Epidermal melanocyte (primary cell): Measurements from ENCODE around the gene MAP3K3.
A peak's percentile ranks its signal among the peaks of the same experiment; 100 is the strongest.

Experiments
- DNase-seq: peaks from one replicate; pipeline ENCODE4 v3.0.0; 2011; ENCODE audit warnings: low spot score; ENCODE audit not compliant: insufficient read length

The MAP3K3 gene

DNA sequence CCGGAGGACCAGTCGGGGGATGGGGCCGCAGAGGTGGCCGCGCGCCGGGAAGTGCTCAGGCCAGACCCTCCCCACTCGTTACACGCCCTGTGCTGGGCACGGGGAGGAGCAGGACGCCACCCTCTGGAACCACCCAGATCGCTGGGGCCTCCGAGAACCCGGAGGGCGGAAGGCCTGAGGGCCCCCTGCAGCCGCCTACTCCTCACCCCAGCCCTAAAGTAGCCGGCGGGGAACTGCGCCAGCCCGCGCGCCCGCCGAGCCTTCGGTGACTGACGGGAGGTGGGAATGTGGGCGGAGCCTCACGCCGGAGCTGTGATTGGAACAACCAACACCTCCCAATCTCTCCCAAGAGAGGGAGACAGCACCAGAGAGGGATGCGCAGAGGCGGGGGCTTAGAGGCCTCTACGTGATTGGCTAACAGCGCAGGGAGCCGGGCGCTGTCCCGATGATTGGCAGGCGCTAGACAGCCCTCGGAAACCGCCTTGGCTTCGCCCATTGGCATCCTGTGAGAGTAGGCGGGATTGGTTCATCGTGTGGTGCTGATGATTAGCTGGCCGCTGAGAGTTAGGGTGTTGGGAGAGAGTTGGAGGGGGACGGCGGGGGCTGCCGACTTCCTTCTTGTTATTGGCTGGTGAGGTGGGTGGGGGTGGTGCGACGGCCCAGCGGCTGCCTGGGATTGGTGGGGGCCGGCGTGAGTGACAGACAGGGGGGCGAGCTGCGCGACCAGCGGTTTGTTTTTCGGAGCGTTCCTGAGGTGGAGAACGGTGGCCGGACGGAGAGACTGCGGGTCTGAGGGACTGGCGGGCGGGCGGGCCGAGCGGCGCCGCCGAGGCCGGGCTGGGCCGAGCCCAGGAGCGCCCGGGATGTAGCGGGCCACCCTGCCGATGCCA lies at the start of gene MAP3K3:
Gene MAP3K3, plus strand, starts transcription at position 734 of the 890 bp plus-strand sequence. CDS start 343 bp downstream, outside the sequence.
- DNase-seq: peak; percentile 99

DNA sequence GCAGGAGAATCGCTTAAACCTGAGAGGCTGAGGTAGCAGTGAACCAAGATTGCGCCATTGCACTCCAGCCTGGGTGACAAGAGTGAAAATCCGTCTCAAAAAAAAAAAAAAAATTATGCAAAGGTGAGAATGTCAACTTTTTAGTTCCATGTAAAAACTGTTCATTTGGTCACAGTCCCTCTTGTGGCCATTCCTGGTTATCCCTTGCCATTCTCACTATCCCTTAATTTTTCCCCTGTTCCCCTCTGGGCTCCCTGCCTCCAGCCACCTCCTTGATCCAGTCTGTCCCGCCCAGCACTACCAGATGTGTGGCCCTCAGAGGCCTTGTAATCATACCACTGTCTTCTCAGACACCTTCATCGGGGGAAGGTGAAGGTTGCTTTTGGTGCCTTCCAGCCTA lies 48.6 kb upstream of the MAP3K3 start:
- no peak for DNase-seq

DNA sequence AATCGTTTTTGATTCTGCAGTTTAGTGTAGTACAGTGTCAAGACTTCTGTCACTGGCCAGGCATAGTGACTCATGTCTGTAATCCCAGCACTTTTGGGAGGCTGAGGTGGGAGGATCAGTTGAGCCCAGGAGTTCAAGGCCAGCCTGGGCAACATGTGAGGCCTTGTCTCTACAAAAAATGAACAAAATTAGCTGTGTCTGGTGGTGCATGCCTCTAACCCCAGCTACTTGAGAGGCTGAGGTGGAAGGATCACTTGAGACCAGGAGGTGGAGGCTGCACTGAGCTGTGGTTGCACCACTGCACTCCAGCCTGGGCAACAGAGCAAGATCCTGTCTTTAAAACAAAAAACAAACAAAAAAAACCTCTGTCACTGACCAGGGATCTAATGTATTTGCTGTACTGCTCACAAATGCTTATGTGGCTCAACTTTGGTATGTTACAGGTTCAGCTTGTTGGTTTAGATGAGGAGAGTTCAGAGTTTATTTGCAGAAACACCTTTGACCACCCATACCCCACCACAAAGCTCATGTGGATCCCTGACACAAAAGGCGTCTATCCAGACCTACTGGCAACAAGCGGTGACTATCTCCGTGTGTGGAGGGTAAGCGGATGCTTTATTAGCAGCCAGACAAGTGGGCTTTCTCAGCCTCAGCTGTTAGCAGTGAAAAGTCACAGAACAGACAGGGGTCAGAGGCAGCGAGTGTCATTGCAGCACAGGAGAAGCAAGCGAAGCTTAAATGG lies 44.0 kb upstream of the MAP3K3 start:
- DNase-seq: no peak

DNA sequence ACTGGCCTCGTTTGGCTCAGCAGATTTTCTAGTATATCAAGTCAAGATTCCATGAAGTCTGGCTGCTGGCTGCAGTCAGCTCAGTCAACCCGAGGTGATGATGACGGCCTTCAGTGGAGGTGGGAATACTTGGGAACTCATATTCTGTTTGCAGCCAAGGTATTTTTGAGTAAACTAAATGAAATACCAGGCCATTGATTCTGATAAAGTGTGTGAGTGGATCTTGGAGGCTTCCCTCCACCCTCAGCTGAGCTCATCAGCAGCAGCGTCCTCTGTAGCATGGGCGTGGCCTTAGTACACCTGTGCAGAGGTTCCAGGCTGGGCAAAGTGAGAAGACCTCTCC lies 43.5 kb upstream of the MAP3K3 start:
- no peak for DNase-seq

DNA sequence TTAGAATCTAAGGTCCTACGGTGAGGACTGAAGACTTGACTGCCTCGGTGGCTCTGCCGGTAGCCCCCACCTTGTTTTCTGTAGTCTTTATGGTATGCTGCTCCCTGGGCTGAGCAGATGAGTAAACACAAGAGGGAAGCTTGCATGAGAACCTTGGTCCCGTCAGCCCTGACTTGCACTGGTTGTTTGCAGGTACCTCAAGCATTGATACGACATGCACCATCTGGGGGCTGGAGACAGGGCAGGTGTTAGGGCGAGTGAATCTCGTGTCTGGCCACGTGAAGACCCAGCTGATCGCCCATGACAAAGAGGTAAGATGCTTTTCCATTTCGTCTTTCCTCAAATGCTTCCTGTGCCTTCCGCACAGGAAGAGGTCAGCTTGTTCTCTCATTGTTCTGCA lies 42.6 kb upstream of the MAP3K3 start:
- DNase-seq: no peak

DNA sequence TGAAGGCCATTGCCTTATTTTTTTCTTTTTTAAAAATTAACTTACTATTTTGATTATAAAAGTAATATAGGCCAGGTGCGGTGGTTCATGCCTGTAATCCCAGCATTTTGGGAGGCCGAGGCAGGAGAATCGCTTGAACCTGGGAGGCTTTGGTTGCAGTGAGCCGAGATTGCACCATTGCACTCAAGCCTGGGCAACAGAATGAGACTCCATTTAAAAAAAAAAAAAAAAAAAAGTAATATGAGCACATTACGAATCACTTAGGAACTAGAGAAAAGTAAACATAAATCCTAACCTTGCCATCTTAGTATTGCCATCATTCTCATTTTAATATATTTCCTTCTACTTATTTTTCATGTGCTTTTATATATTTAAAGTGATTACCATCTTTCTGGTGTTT lies 34.4 kb upstream of the MAP3K3 start:
- DNase-seq: no peak

DNA sequence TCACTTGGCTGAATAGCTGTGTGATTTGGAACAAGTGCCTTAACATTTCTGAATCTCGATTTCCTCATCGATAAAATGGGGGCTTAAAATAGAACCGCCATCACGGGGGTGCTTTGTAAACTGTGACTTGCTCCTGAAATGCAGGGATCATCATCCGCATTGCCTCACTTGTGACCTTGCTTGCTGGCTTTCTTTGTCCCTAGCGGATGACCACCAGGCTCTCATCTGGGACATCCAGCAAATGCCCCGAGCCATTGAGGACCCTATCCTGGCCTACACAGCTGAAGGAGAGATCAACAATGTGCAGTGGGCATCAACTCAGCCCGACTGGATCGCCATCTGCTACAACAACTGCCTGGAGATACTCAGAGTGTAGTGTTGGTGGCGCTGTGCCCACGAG lies 33.4 kb upstream of the MAP3K3 start:
- no peak for DNase-seq

DNA sequence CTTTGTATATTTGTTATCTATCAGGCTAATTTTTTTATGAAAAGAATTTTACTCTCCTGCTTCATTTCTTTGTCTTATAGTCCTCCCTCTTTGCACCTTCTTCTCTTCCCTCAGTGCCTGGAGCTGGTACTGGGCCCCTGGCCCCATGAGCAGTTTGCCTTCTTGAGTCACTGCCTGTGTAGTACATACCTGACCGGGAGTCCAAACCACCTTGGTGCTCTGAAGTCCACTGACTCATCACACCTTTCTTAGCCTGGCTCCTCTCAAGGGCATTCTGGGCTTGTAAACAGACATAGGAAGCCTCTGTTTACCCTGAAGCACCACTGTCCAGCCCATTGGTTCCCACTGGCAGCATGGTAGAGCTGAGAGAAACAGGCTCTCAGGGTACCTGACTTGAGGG lies 32.6 kb upstream of the MAP3K3 start:
- DNase-seq: no peak

DNA sequence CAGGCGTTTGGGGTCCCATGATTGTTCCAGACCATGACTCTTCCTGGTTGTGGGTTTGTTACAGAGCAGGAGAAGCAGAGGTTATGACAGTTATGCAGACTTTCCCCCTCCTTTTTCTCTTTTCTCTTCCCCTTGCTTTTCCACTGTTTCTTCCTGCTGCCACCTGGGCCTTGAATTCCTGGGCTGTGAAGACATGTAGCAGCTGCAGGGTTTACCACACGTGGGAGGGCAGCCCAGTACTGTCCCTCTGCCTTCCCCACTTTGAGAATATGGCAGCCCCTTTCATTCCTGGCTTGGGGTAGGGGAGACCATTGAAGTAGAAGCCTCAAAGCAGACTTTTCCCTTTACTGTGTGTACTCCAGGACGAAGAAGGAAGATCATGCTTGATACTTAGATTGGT lies 29.4 kb upstream of the MAP3K3 start:
- DNase-seq: no peak

DNA sequence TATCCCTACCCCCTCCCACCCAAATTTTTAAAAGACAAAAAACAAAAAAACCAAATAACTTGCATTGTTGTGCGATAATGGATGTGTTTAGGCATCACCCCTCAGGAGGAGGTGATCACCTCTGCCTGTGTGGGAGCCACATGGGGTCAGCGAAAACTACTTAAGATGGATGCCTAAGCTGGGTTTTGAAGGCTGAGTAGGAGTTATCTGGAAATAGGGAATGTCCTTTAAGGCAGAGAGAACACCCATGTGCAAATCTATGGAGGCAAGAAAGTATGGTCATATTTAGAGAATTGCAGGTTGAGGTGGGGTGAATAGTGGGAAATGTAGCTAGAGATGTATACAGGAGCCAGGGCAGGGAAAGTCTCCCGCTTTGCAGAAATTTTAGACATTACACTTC lies 27.1 kb upstream of the MAP3K3 start:
- DNase-seq: no peak

DNA sequence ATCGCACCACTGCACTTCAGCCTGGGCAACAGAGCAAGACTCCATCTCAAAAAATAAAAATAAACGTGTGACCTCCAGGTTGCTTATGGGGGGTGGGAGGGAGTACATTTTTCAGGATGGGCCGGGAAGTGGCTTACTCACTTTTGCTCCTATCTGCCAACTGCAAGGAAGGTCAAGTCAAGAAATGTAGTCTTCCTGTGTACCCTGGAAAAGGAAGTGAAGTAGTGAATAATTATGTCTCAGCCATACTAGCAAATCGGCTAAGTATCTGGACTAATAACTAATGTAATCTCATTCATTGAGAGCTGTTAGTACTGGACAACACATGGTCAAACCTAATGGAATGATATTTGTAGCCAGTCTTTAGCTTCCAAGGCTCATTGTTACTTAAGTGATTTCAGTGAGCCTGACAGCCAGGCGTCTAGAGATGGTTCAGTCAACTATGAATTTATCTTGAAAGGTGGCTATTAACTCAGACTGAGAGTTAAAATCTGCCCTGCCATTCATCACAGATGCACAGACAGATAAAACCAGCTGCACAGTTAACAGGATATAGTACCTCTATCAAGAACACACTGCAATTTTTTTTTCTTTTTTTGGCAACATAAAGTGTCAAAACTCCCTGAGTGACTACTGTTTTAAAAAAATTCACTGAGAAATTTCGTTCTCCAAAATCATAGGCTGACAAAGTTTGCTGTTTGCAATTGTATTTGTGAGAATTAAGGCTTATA lies 25.2 kb upstream of the MAP3K3 start:
- DNase-seq: no peak

DNA sequence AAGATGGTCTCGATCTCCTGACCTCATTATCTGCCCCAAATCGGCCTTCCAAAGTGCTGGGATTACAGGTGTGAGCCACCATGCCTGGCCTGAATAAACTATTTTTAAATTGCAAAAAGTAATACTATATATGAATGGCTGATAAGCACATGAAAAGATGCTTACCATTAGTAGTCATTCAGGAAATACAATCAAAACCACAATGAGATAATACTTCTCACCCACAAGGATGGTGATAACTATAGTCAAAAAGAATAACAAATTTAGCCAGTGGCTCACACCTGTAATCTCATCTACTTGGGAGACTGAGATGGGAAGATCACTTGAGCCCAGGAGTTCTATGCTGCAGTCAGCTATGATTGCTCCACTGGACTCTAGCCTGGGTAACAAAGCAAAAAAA lies 23.9 kb upstream of the MAP3K3 start:
- DNase-seq: no peak

DNA sequence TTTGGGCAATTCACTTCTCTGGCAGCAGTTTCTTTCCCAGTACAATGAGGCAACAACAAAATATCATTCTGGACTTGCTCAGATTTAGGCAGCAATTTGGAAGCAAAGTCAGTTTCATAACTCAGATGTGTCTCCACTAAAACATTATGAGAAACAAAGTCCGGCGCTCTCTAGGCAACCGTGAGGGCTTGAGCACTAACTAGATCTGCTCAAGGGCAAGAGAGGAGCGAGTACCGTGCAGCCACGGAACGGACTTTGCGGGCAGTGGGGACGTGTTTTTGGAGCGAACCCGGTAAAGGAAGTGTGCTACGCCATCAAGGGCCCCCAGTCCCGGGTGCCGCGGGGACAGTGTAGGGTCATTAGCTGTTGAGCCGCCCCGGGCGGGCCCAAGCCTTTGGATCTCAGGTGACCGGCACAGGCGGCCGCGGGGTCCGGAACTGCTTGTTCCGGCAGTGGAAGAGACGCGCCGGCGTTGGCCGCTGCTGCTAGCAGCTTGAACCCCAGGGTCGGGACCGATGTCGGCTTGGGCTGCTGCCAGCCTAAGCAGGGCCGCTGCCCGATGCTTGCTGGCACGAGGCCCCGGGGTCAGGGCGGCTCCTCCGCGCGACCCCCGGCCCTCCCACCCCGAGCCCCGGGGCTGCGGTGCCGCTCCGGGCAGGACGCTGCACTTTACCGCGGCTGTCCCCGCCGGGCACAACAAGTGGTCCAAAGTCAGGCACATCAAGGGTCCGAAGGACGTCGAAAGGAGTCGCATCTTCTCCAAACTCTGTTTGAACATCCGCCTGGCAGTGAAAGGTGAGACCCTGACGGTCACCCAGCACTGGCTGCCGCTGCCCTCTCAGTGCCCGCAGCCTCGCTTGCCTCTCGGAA lies 21.4 kb upstream of the MAP3K3 start, which contains the start of gene TACO1:
Gene TACO1, plus strand, starts transcription at position 327 of the 870 bp plus-strand sequence. Its CDS starts 189 bp downstream, at position 516.
- peak; percentile 61 for DNase-seq

DNA sequence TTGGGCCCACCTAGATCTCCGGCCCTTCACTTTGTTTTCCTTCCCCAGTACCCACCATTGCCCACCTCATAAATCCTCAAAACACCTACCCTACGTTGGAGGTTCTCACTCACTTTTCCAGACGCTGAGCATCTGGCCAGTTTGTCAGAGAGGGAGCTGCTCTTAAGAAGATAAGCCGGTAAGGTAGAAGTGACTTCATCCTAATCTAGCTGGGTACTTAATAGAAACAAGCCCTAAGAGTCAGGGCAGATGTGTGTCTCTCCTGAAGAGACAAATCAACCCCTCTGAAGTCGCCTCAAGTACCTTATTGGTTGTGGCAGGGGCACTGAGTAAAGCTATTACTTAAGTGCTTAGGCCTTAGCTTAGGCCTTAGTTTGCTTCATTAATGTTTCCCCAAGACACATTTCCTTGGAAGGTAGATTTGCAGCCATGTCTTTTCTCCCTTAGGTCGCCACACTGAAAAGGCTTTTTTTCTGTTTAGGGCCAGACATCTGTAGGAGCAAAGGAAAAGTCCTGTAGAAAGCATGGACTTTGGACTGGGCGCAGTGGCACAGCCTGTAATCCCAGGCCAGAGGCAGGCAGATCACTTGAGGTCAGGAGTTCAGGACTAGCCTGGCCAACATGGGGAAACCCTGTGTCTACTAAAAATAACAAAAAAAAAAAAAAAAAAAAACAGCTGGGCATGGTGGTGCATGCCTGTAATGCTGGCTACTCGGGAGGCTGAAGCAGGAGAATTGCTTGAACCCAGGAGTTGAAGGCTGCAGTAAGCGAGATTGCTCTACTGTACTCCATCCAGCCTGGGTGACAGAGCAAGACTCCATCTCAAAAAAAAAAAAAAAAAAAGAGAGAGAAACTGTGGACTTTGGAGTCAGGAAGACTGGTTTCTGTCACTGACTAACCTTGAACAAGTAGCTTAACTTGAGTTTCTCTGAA lies 20.5 kb upstream of the MAP3K3 start:
- DNase-seq: no peak

DNA sequence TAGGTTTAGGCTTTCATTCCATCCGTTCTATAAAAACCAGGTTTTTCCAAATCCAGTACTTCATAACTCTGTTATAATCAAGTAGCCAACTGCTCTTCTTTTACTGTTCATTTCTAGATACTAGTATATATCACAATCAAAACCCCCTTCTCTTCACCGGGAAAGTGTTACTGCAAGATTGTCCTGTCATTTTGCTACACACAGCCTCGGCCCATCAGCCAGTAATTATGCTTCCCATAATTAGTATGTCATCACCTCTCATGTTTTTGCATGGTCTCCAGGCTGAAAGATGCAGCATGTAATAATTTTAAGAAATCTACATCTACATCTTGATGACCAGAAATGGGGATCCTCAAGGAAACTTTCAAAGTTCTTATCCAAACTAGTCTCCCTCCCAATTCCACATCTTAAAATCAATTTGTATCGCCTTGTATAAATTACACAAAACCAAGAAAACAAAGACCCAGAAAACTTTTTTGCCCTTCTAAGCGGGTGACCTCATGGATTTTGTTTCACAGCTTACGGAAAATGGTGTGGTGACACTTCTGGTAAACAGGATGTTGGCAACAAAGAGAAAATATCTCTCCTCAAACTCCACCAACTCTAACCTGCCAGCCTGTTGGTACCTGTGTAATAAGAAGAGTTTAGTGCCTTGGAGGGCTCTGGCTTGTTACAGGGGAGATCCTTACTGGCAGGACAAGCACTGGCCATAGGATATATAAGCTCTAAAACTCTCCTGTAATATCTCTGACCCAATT lies 12.2 kb upstream of the MAP3K3 start:
- no peak for DNase-seq

DNA sequence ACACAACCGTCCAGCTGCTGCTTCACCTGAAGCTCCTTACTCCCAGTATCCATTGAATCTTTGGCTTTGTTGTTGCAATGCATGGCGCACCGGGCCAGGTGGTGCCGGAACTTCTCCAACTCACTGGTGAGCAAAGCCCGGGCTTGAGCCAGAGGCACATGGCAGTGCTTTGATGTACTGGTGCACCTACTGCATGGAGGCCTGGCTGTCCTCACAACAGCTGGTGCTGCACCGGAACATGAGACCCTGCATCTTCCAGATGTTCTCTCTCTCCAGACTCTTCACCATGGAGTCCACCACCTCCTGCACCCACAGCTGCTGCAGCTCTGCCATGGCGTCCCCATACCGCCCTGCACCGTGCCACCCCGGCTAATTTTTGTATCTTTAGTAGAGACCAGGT lies 11.4 kb upstream of the MAP3K3 start:
- no peak for DNase-seq

DNA sequence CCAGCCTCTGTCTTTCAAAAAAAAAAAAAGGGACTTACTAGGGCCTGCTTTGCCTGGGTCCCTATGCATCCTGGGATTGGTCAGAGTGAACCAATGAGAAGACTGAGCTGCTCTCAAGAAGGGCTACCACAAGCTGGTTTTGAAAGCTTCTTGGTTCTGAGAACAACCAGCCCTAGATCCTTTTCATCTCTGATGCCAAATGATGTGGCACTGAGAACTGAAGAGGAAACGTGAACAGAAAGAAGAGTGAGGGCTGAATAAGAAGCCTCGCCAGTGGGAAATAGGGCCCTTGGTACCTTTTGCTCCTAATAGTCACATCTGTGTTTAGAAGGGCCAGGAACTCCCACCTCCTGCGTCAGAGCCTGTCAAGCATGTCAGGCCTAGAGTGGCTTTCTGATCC lies 10.9 kb upstream of the MAP3K3 start:
- DNase-seq: no peak

DNA sequence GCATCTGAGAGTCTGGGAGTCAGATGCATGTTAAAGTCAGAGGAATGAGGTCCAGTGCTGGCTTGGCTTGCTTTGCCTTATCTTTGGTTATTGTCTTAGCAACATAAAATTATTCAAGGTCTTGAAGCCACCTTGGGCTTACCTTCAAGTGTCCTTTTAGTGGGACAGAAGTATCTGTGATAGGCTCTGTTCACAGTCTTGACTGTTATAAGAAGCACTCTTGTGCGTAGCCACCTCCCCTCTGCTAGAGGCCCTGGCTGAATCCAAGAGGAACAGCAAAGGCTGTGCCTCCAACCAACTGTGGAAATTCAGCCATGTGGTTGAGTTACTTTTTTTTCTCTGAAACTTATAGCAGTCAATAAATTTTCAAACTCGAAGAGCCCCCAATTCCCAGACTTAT lies 8.6 kb upstream of the MAP3K3 start:
- no peak for DNase-seq

DNA sequence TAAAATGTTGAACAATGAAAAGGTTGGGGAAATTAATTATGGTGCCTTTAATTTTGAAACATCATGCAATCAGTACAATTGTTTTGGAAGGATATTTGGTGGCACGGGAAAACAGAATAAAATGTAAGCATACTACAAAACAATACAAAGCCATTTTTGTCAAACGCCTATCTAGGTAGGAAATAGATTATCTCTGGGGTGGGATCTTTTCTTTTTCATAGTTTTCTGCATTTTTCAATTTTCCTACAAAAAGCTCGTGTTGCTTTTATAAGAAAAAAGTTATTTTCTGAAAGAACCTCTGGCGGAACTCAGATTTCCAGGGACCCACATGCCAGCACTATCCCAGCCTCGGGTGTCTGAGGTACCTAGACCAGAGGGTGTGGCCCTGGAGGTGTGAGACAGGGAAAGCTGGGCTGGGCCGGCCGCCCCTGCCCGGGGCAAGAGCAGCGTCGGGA lies 961 bp upstream of the MAP3K3 start:
- no peak for DNase-seq
